Keratinocyte (primary cell): ENCODE results near the gene SLC35D2. TPM values are rescaled to one million over a fixed set of nuclear protein-coding genes. Genes with fewer than 3 reads are reported as not detected.

Experiments used
- DNase-seq: peaks from one replicate; pipeline ENCODE4 v3.0.0-alpha.2; 2011; ENCODE audit warnings: low read depth, missing footprints, low spot score
- FAIRE-seq: peaks from 2 replicates; lab custom pipeline; 2011; peaks lifted over from hg19 to GRCh38; lab: Jason Lieb, UNC
- H2AFZ ChIP-seq: 2 replicates; pipeline ENCODE4 v1.6.0; 2012; ENCODE audit warnings: low read length, control low read depth, inconsistent platforms; ENCODE audit not compliant: control insufficient read depth
- H3K27ac ChIP-seq: 2 replicates; pipeline ENCODE4 v1.5.1; 2011; ENCODE audit warnings: low read length; ENCODE audit not compliant: control insufficient read depth, insufficient read depth
- H3K27me3 ChIP-seq: 3 replicates; pipeline ENCODE4 v1.6.0; 2011; ENCODE audit warnings: low read length; ENCODE audit not compliant: control insufficient read depth, insufficient read depth; ENCODE audit errors: extremely low read depth
- H3K36me3 ChIP-seq, 2 experiments: 2 replicates in 1 of 2; 3 replicates in 1 of 2; pipeline ENCODE4 v1.5.1; 2011; ENCODE audit warnings: low read length in 2 of 2, mild to moderate bottlenecking in 1 of 2; ENCODE audit not compliant: control insufficient read depth in 2 of 2, insufficient read depth in 2 of 2; ENCODE audit errors: extremely low read depth in 1 of 2
- H3K4me1 ChIP-seq: 3 replicates; pipeline ENCODE4 v1.5.1; 2011; ENCODE audit warnings: low read length; ENCODE audit not compliant: control insufficient read depth, insufficient read depth; ENCODE audit errors: extremely low read depth
- H3K4me2 ChIP-seq: 3 replicates; pipeline ENCODE4 v1.6.0; 2011; ENCODE audit warnings: low read depth, low read length; ENCODE audit not compliant: control insufficient read depth, insufficient read depth; ENCODE audit errors: extremely low read depth
- H3K4me3 ChIP-seq, 3 experiments: fragments of 200-600 bp in 1 of 3; sonication (generic) in 1 of 3; 2 replicates in 2 of 3; 3 replicates in 1 of 3; pipeline ENCODE4 v1.5.1; 2011 to 2016; ENCODE audit warnings: low read length in 3 of 3, mild to moderate bottlenecking in 3 of 3, control low read depth in 2 of 3, inconsistent platforms in 1 of 3, low read depth in 1 of 3, mixed read lengths in 1 of 3, mixed run types in 1 of 3, moderate library complexity in 1 of 3; ENCODE audit not compliant: control insufficient read depth in 2 of 3, insufficient read depth in 2 of 3; ENCODE audit errors: extremely low read depth in 1 of 3
- H3K79me2 ChIP-seq: 2 replicates; pipeline ENCODE4 v1.6.0; 2012; ENCODE audit warnings: low read length; ENCODE audit not compliant: control insufficient read depth, insufficient read depth
- H3K9ac ChIP-seq: 3 replicates; pipeline ENCODE4 v1.6.0; 2011; ENCODE audit warnings: low read length; ENCODE audit not compliant: control insufficient read depth, insufficient read depth; ENCODE audit errors: extremely low read depth
- H3K9me1 ChIP-seq: 3 replicates; pipeline ENCODE4 v1.6.0; 2011; ENCODE audit warnings: low read length; ENCODE audit not compliant: control insufficient read depth, insufficient read depth; ENCODE audit errors: extremely low read depth
- H3K9me3 ChIP-seq: 2 replicates; pipeline ENCODE4 v1.5.1; 2012; ENCODE audit warnings: low read depth, low read length; ENCODE audit not compliant: control insufficient read depth
- H4K20me1 ChIP-seq: 3 replicates; pipeline ENCODE4 v1.6.0; 2011; ENCODE audit warnings: low read length; ENCODE audit not compliant: control insufficient read depth, insufficient read depth; ENCODE audit errors: extremely low read depth
- CTCF ChIP-seq, 3 experiments: IDR thresholded peaks in 1 of 3; conservative IDR thresholded peaks in 1 of 3; optimal IDR thresholded peaks in 1 of 3; 2 replicates in 2 of 3; 3 replicates in 1 of 3; pipeline versions ENCODE3 to v1.5.1; 2011; ENCODE audit warnings: low read length in 3 of 3, mild to moderate bottlenecking in 3 of 3, moderate library complexity in 2 of 3, control low read depth in 1 of 3, inconsistent platforms in 1 of 3; ENCODE audit not compliant: insufficient read depth in 2 of 3; ENCODE audit errors: extremely low read depth in 1 of 3
- EZH2 ChIP-seq: IDR thresholded peaks from one replicate; pipeline ENCODE4 v1.6.1; 2012; ENCODE audit warnings: inconsistent platforms, mild to moderate bottlenecking, low read length, moderate library complexity
- dilution Hi-C: fragments of 300-500 bp; cut with MboI; formaldehyde crosslinking; loops from one replicate; pipeline ENCODE4 v1.7.0; 2020; ENCODE audit warnings: low sequenced_read_pairs; ENCODE audit not compliant: extremely low pct_ligation_motif_present
- polyA plus RNA-seq, 5 experiments: library from polyadenylated mRNA; depleted of rRNA in 3 of 5; stranded (reverse) in 3 of 5; stranded (forward) in 1 of 5; unstranded in 1 of 5; fragments of >200 nt; gene quantifications; 1 replicate in 1 of 5; 2 replicates in 3 of 5; 3 replicates in 1 of 5; pipeline versions ENCODE4 v1.2.1 to v1.2.3, GENCODE V29; 2011 to 2012; ENCODE audit warnings: missing spikeins in 2 of 5, low read depth in 1 of 5, low replicate concordance in 1 of 5

Gene SLC35D2
- polyA plus RNA-seq, 1 donor (not counting 4 experiments of a cell fraction or from before 2014, with no cell fraction given): 20.4 TPM

DNA sequence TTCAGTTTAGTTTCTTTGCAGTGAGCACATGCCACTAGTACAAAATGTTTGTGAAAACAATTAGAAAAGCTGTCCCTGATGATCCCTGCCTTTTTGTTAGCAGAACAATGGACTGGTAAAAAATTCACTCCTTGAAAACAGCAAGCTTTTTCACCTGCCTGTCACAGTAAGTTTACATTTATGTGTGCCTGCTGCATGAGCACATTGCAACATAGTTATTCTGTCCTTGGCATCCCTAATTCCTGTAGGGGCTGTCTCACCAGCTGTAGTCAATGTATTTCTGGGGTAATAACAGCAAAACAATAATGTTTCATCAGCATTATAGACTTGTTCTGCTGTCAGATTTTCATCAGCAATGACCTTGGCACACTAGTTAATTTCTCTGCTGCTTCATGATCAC lies 46.2 kb upstream of the SLC35D2 start:
- H4K20me1 ChIP-seq: no peaks in the 10 kb centered on the region
- no peak overlapping the region for H2AFZ ChIP-seq
- no peaks in the 10 kb centered on the region for H3K36me3 ChIP-seq
- no peaks in the 10 kb centered on the region for H3K4me1 ChIP-seq
- no peak overlapping the region for H3K4me2 ChIP-seq
- H3K9ac ChIP-seq: no peak overlapping the region
- DNase-seq (no peak), FAIRE-seq (no peak)
- no peaks in the 10 kb centered on the region for H3K27me3 ChIP-seq
- H3K9me1 ChIP-seq: no peaks in the 10 kb centered on the region
- no peaks in the 10 kb centered on the region for H3K79me2 ChIP-seq
- H3K27ac ChIP-seq: no peak overlapping the region
- TF ChIP-seq CTCF (optimal IDR thresholded peaks at IDR 0.05 in 1 of 3, IDR thresholded peaks at IDR 0.05 in 1 of 3, conservative IDR thresholded peaks at IDR 0.05 in 1 of 3; ENCODE audit: extremely low read depth in 1 of 3, insufficient read depth in 2 of 3, low read length in 3 of 3): no peak
- no peak for TF ChIP-seq EZH2
- no peak overlapping the region for H3K4me3 ChIP-seq
- no peaks in the 10 kb centered on the region for H3K9me3 ChIP-seq
- dilution Hi-C loops: no loop called here

DNA sequence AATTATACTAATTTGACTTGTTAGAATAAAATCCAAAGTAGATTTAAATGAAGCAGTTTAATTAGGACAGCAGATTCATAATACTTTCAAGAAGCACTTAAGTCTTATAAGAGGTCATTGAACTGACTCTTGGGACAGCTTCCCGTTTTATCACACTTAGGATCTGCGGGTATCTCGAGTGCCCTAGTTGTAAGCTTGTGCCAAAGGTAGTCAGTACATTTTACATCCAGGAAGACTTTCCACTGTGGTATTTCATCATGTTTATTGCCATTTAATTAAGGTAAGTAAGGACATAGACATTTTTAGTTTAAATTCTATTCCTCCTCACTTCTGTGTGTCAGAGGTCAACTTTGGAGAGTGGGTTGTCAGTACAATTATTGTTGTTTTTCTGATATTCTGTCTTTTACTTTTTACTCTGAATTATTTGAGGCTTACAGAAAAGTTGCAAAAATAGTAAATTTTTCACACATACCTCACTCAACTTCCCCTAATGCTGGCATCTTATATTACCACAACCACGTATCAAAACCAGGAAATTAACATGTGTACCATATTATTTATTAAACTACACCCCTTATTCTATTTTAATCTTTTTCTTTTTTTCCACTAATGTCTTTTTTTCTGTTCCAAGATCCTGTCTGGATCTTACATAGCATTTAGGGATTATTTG lies 42.1 kb upstream of the SLC35D2 start:
- Histone ChIP-seq H3K27ac (no peak overlapping the region), H3K9me3 (no peaks in the 10 kb centered on the region), H2AFZ (no peak overlapping the region), H3K79me2 (no peaks in the 10 kb centered on the region), H3K4me2 (no peak overlapping the region), H3K4me1 (peaks cover 20% of the 10 kb centered on the region), H3K27me3 (no peaks in the 10 kb centered on the region), H4K20me1 (no peaks in the 10 kb centered on the region), H3K4me3 (no peak overlapping the region), H3K36me3 (no peaks in the 10 kb centered on the region), H3K9me1 (no peaks in the 10 kb centered on the region), H3K9ac (no peak overlapping the region)
- dilution Hi-C loops: no loop called here
- DNase-seq (no peak), FAIRE-seq (no peak)
- TF ChIP-seq CTCF (optimal IDR thresholded peaks at IDR 0.05 in 1 of 3, IDR thresholded peaks at IDR 0.05 in 1 of 3, conservative IDR thresholded peaks at IDR 0.05 in 1 of 3; ENCODE audit: extremely low read depth in 1 of 3, insufficient read depth in 2 of 3, low read length in 3 of 3): no peak
- no peak for TF ChIP-seq EZH2
